ENCODE measurements around the gene DNAJC7. TPM values are rescaled to one million over a fixed set of nuclear protein-coding genes. Genes with fewer than 3 reads are reported as not detected.
A peak's percentile ranks its signal among the peaks of the same experiment; 100 is the strongest.

The DNAJC7 gene
- total RNA-seq, 1 experiment from 2014 or later = 147 TPM

DNA sequence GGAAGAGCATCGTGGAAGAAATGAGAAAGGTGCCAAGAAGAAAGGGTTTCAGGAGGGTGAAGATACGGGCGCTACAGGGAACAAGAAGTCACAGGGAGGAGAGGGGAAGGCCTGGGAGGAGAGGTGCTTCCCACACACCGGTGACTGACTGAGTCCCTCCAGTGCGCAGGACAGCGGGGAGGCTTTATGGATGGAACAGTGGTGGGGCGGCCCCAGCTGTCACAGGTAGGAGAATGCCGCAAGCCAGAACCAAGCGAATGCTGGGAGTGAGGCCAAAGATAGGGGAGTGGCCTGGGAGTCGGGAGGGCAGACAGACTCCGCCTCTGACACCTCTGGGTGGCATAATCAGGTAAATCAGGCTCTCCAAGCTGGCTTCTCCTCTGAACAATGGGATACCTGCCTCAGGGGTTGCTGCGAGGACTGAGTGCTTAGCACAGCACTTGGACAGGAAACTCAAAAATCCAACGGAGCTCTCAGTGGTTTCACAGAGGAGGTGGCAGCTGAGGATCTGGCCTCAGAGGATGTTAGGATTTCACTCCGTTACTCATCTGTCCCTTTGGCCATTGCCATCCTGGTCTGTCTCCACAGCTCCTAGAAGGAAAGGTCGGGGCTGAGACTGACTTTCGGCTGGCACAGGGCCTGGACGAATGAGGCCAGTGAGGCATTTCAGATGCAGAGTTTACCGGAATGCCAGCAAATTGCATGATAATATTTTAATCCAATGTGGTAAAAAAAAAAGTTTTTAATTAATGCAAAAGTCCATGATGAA, 51.4 kb downstream of the DNAJC7 start:
- Mint-ChIP-seq H3K4me3 (ENCODE audit: unreplicated experiment) (peak overlapping the region; percentile 79), H3K36me3 (ENCODE audit: insufficient read depth, unreplicated experiment) (peaks cover 52% of the 10 kb centered on the region), H3K27ac (ENCODE audit: unreplicated experiment) (peak overlapping the region; percentile 0), H3K4me1 (ENCODE audit: low read depth, unreplicated experiment) (peaks cover 23% of the 10 kb centered on the region), H3K9me3 (ENCODE audit: unreplicated experiment) (no peaks in the 10 kb centered on the region), H3K27me3 (ENCODE audit: insufficient read depth, unreplicated experiment) (no peaks in the 10 kb centered on the region)
- Histone ChIP-seq H3K27me3 (replicated peaks; ENCODE audit: control insufficient read depth, insufficient read depth, low read length) (no peaks in the 10 kb centered on the region), H3K36me3 (ENCODE audit: control insufficient read depth, insufficient read depth, low read length) (peaks cover 8% of the 10 kb centered on the region; the same call in 1 of the 2 replicates), H3K4me3 (ENCODE audit: low read depth, low read length) (peak overlapping the region; percentile 83), H3K4me1 (peaks cover 20% of the 10 kb centered on the region), H3K9me3 (no peaks in the 10 kb centered on the region)
- DNase-seq = peak; percentile 93 to 94
- intact Hi-C loops (cut with micrococcal nuclease; ENCODE audit: unreplicated experiment) = loop anchor here (2.0 kb wide), 3 partner anchors 37 to 51 kb away; partner anchors contain the start of genes ACLY and DNAJC7
- TSS peak; percentile 63 for BruUV-seq (replicated peaks)
- CTCF ChIA-PET = interaction anchor here (0.5 to 2.1 kb wide), 13 partner anchors 35 to 1514 kb away, joined by 3 to 7 read pairs (median 4); partner anchors contain the start of genes KAT2A, NKIRAS2 and ODAD4
- POLR2A ChIA-PET = interaction anchor here (0.5 to 2.5 kb wide), 17 partner anchors 9 to 1677 kb away, joined by 3 to 27 read pairs (median 4); partner anchors contain the start of genes DNAJC7, HAP1, JUP and NKIRAS2
- no peak for TF ChIP-seq CTCF (IDR thresholded peaks at IDR 0.05; ENCODE audit: insufficient read depth in 1 of 2, low read depth in 1 of 2, low read length in 1 of 2, severe bottlenecking in 1 of 2, unreplicated experiment in 1 of 2)

GRCh38 chr17:41962768-41963434, 54.3 kb downstream of the DNAJC7 start:
- ChIA-PET CTCF (interaction anchor here (0.9 to 2.4 kb wide), 4 partner anchors 33 to 87 kb away, joined by 4 to 9 read pairs (median 5); partner anchors contain the start of genes DNAJC7 and ODAD4), POLR2A (interaction anchor here (0.6 to 0.9 kb wide), 2 partner anchors 22 to 54 kb away, joined by 3 read pairs; partner anchors contain the start of gene DNAJC7)
- Histone ChIP-seq H3K36me3 (ENCODE audit: control insufficient read depth, insufficient read depth, low read length) (peaks cover 2% of the 10 kb centered on the region; the same call in 1 of the 2 replicates), H3K27me3 (replicated peaks; ENCODE audit: control insufficient read depth, insufficient read depth, low read length) (no peaks in the 10 kb centered on the region), H3K9me3 (no peaks in the 10 kb centered on the region), H3K4me1 (peaks cover 24% of the 10 kb centered on the region), H3K4me3 (ENCODE audit: low read depth, low read length) (no peak overlapping the region)
- Mint-ChIP-seq H3K4me3 (ENCODE audit: unreplicated experiment) (no peak overlapping the region), H3K36me3 (ENCODE audit: insufficient read depth, unreplicated experiment) (peaks cover 23% of the 10 kb centered on the region), H3K27ac (ENCODE audit: unreplicated experiment) (no peak overlapping the region), H3K27me3 (ENCODE audit: insufficient read depth, unreplicated experiment) (no peaks in the 10 kb centered on the region), H3K4me1 (ENCODE audit: low read depth, unreplicated experiment) (peaks cover 20% of the 10 kb centered on the region), H3K9me3 (ENCODE audit: unreplicated experiment) (no peaks in the 10 kb centered on the region)
- peak; percentile 95 to 97 for TF ChIP-seq CTCF (IDR thresholded peaks at IDR 0.05; ENCODE audit: insufficient read depth in 1 of 2, low read depth in 1 of 2, low read length in 1 of 2, severe bottlenecking in 1 of 2, unreplicated experiment in 1 of 2)
- peak; percentile 81 to 83 for DNase-seq
- intact Hi-C loops (cut with micrococcal nuclease; ENCODE audit: unreplicated experiment) = loop anchor here (1.0 to 2.0 kb wide), 3 partner anchors 62 to 153 kb away; no protein-coding TSS in a partner anchor
- BruUV-seq (replicated peaks) = no TSS peak

- Mint-ChIP-seq H3K27me3 (ENCODE audit: insufficient read depth, unreplicated experiment) (no peaks in the 10 kb centered on the region), H3K9me3 (ENCODE audit: unreplicated experiment) (no peaks in the 10 kb centered on the region), H3K27ac (ENCODE audit: unreplicated experiment) (peak overlapping the region; percentile 27), H3K4me3 (ENCODE audit: unreplicated experiment) (no peak overlapping the region), H3K4me1 (ENCODE audit: low read depth, unreplicated experiment) (peaks cover 25% of the 10 kb centered on the region), H3K36me3 (ENCODE audit: insufficient read depth, unreplicated experiment) (peaks cover 15% of the 10 kb centered on the region)
- ChIA-PET CTCF (interaction anchor here (0.5 to 2.4 kb wide), 4 partner anchors 32 to 151 kb away, joined by 3 to 9 read pairs (median 4); partner anchors contain the start of gene ODAD4), POLR2A (interaction anchor here (0.6 kb wide), 1 partner anchor 23 kb away, joined by 3 read pairs; no protein-coding TSS in a partner anchor)
- peak; percentile 27 to 55 for DNase-seq
- TF ChIP-seq CTCF (IDR thresholded peaks at IDR 0.05; ENCODE audit: insufficient read depth in 1 of 2, low read depth in 1 of 2, low read length in 1 of 2, severe bottlenecking in 1 of 2, unreplicated experiment in 1 of 2) = no peak
- Histone ChIP-seq H3K36me3 (ENCODE audit: control insufficient read depth, insufficient read depth, low read length) (no peaks in the 10 kb centered on the region), H3K9me3 (no peaks in the 10 kb centered on the region), H3K27me3 (replicated peaks; ENCODE audit: control insufficient read depth, insufficient read depth, low read length) (no peaks in the 10 kb centered on the region), H3K4me3 (ENCODE audit: low read depth, low read length) (no peak overlapping the region), H3K4me1 (peaks cover 24% of the 10 kb centered on the region)
- intact Hi-C loops (cut with micrococcal nuclease; ENCODE audit: unreplicated experiment) = loop anchor here (2.0 kb wide), 1 partner anchor 63 kb away; no protein-coding TSS in a partner anchor
- BruUV-seq (replicated peaks) = no TSS peak
Observed at GRCh38 chr17:41962111-41962510, 55.1 kb downstream of the DNAJC7 start.

All from Caco-2 (cell line).